RKO (cell line): ENCODE results near the gene SRPK2.
A peak's percentile ranks its signal among the peaks of the same experiment; 100 is the strongest.
"Not testable (repeated sequence)": the region's sequence is repeated elsewhere in the genome, so short reads cannot be mapped to it uniquely, and the experiment has no call there.

ENCODE experiments used
- DNase-seq: peaks from one replicate; pipeline ENCODE4 v3.0.0-alpha.2; 2016; ENCODE audit warnings: low spot score

Gene SRPK2

DNA sequence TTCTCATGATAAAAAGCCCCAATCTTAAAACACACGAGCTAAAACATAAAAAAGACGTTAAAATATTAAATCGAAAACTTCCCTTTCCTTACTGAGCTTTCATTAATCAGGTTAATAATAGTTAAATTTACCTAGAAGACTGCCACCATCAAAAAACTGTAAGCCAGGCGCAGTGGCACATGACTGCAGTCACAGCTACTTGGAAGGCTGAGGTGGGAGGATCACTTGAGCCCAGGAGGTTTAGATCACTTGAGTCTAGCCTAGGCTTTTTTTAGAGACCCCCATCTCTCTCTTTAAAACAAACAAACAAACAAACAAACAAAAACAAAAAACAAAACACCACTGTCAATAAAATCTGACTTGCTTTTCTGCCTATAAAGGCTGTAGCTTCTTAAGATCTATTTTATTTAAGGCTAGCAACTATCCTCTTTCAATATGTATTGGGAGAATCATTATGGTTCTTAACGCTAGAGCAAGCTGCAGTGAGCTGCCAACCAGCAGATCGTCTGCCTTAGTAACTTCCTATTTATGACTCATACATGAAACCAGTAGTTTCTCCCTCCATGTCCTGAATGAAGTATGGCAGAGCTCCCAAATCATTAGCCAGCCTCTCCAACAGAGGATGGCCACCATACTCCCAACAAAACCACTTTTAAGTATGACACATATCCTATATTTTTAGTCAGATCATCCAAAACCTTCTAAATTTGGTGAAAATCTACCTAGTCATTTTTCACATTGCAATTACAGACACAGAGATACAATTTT, 163.7 kb downstream of the SRPK2 start:
- DNase-seq, result peak; percentile 98

DNA sequence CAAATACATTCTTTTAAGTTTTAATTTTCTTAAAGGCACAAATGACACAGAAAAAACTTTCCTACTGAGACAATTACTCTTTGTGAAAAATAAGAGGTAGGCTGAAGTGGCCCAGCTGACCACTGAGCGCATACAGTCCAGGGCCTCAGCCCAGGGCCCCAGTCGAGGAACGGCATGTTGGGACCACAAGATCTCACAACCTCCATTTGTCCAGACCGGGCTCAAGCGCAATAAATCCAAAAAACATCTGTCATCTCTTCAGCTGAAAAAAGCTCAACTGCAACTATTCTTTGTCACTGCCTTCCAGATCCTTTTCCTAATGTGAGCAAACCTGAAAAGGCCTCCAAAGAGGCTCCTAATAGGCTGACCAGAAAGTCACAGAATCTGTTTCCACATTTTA, 165.8 kb downstream of the SRPK2 start:
- DNase-seq, result no peak

DNA sequence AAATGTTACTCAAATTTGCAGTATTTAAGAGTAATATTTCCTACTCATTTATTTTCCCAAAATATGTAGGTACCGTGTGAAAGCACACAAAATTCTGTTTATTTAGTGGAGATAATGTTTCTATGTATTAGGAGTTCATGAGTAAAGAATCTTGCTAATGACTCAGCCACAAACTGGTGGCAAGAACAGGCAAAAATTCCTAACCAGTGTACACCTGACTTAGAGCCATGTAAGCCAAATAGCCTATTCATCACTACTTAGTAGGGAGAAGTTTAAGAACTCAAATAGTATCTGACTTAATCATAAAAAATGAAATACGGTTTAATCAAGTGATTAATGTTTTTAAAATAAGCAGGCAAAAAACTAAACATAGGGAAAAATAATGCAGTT, 169.0 kb downstream of the SRPK2 start:
- peak; percentile 54 for DNase-seq

DNA sequence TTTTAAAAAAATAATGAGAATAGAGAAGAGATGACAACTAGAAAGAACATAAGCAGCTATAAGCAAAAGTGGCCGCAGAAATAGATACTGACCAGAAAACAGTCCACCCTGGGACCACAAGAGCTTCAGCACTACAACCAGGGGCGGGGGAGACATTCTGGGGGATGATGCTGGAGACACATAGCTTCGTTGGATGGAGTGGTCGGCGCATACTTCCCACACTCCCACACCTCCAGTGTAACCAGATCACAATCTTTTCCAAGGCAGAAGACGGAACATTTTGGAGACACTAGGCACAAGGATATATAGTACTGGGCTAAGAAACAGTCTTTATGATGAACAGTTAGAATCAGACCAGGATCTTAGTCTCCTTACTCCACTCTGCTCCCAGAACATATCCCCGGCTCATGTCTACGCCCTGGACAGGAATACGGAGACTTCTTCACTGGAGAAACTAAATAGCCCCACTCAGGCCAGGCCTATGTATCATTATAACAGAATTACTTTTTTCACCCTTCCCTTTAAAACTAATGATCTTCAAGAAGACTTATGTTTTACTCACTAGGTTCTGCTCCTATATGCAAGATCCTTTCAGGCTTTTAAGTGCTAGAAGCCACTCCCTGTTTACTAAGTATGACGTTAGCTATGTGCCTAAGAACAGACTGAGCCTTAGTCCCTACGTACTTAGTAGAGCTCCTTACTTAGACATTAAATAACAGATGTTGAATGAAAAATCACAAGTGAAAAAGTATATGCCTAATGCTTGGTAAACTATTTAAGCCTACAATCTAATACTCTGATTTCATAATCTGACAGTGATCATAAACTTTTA, 169.6 kb downstream of the SRPK2 start:
- no peak for DNase-seq

DNA sequence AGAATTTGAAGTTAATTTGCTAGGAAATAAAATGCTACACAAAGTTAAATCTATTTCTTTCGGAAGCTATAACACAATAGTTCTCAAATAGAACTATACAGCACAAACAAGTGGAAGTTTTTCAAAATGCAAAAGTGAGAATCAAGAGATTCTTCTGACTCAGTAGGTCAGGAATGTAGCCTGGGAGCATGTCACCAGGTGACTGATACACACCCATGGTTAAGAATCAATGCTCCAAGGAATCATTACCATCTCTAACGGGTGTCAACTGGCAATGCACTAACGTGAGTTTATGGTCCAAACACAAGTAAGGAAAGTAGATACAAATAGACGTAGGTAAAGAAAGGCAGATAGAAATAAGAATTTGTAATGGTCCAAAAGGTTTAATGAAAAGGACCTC, 170.5 kb downstream of the SRPK2 start:
- no peak for DNase-seq

DNA sequence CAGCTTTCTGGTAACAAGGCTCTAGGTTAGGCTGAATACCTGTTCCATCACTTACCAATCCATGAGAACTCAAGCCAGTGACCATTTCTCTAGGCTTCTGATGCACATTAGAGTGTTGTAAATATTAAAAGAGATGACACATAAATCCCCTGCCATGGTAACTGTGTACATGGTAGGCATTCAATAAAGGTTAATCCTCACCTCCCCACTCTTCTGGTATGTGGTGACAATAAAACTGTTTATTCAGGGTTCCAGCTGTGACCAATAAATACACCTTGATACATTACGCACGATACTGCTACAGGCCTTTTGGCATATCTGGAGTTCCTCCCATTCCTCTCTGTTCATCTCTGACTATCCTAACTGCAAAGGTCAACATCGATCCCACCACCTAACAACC, 171.9 kb downstream of the SRPK2 start:
- no peak for DNase-seq

DNA sequence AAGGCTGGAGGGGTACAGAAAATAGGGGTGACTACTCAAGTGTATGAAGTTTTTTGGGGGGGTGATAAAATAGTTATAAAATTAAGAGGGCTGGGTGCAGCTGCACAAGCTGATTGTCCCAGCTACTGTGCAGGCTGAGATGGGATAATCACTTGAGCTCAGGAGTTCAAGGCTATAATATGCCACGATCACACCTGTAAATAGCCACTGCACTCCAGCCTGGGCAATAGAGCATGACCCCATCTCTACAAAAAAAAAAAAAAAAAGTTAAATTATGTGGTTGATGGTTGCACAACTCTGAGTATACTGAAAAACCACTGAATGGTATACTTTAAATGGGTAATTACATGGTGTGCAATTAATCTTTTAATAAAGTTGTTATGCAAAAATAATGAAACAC, 172.9 kb downstream of the SRPK2 start:
- DNase-seq, result no peak

DNA sequence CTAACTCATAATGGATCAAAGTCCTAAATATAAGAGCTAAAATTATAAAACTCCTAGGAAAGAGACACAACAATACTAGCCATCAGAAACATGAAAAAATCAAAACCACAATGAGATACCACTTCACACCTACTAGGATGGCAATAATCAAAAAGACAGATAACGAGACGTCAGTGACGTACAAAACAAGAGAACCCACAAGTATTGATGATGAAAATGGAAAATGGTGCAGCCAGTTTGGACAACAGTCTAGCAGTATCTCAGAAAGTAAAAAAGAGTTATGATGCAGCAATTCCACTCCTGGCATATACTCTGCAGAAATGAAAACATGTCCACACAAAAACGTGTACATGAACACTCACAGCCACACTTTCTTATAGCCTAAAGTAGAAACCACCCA, 173.5 kb downstream of the SRPK2 start:
- DNase-seq, result no peak

DNA sequence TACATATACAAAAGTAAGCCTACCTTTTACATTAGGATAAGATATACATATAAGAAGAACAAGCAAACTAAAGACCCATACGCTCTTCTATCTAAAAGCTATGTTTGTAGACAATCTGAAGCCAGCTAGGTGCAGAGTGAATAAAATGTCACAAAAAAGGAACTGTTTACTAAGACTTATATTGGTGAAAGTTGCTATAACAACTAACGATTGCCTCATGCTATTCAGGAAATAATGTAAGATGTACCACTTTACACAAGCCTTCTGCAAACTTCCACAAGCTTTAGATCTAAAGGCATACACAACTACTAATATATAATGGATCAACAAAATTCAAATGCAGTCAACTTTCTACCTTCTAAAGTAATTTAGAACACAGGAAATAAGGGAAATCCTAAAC, 175.1 kb downstream of the SRPK2 start:
- no peak for DNase-seq

DNA sequence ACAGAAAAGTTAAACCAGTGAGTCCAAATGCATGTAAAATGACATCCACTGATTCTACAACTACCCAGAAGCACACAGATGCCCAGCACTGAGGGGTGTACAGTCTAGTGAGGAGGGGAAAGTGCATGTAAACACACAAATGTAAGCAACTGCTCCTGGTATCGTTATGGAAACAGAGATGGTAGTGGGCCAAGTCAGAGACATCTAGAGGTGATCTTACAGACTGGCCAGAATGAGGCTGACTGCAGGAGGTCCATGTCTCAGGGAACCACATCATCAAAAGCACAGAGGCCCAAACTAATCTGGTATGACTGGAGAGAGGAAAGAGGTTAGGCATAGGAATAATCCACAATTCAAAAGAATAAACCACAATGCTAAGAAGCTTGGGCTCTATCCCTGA, 176.5 kb downstream of the SRPK2 start:
- no peak for DNase-seq

DNA sequence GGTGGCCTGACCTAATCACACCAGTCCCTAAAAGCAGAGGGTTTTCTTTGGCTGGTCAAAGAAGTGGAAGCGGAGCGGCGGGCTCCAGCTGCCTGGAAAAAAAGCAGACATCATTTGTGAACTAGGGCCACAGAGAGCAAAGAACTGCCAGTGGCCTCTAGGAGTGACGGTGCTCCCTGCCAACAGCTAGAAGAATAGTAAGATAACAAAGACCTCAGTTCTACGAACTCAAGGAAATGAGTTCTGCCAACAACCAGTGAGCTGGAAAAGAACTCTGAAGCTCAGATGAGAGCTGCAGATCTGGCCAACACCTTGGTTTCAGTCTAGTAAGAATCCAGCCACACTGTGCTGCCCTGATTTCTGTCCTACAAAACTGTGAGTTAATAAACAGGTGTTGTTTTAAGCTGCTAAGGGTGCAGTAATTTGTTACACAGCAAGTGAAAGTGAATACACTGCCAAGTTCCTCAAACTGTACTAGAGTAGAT, 178.0 kb downstream of the SRPK2 start:
- no peak for DNase-seq

DNA sequence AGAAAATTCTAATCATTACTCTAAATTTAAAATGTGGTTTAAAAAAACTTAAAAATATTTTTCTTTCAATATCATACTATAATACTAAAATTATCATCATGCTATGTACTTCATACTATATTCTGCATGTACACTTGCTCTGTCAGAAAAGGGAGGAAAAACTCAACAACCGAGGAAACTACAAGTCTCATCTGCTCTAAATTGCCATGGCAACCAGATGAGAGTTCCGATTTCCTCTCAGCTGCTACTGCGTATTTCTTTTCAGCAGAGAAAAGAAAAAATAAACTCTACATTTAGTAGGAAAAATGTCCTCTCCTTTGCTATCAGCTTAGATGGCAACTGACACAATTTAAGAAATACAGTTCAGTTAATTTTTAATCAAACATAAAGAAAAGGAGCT, 178.9 kb downstream of the SRPK2 start:
- no peak for DNase-seq

DNA sequence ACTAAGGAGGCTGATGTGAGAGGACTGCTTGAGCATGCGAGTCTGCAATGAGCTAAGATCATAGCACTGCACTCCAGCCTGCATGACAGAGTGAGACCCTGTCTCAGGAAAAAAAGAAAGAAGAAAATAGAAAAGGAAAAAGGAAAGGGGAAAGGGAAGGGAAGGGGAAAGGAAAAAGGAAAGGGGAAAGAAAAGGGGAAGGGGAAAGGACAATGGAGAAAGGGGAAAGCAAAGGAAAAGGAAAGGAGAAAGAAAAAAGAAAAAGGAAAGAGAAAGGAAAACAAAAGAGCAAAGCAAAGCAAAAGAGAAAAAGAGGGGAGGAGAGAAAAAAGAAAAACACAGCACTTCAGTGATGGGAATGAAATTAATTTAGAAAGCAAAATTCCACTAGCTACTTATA, 179.3 kb downstream of the SRPK2 start:
- DNase-seq, result no peak

DNA sequence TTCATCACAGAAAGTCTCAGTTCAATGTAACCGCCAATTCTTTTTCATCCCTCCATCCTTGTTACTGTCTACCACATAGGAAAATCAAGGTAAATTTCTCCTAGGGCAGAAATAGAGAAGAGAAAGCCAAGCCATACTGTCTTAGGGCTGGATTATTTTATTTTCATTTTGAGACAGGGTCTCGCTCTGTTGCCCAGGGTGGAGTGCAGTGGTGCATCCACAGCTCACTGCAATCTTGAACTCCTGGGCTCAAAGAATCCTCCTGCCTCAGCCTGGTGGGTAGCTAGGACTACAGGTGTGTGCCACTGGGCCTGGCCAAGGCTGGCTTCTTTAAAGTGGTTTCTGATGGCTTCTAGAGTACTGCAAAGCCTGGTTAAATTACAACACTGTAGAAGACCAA, 181.7 kb downstream of the SRPK2 start:
- no peak for DNase-seq

DNA sequence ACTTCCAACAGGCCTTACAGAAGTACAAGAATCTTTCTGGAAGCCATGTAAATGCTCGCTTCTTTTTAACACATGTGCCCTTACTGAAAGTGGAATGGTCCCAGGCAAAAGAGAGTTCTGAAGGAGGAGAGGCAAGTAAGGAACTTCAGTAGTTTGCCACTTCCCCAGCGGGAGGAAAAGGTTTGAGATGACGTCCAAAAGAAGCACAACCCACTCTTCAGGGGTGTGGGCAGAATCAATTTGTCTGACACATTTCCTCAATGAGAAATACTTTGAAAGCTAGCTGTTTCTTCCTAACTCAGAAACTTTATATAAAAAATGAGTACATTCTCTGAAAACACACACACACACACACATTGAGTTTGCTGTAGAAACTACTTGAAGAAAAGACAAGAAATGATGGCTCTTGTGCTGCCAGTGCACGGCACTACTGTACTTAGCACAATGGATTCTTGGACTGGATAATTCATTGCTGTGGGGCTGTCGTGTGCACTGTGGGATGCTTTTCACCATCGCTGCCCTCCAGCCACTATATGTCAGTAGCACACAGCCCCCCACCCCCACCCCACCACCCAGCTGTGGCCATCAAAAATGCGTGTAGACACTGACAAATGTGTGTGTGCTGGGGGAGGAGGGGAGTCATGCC, 183.0 kb downstream of the SRPK2 start:
- no peak for DNase-seq

DNA sequence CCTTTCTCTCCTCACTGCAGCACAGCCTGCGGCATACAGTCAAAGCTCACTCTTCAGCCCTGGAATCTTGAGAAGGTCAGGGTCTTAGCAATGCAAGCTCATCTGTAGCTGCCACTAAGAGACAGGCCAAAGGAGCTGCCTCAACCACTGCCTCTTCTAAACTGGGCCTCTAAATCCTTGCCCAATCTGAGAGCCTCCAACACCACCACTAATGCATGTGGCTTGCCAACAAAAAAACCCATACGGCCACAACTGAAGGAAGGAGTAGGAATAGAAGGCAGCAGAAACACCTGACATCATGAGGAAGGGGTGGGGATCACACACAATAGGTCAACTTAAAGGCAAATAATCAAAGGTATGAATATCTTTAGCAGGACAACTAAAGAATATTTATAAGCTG, 183.8 kb downstream of the SRPK2 start:
- no peak for DNase-seq

DNA sequence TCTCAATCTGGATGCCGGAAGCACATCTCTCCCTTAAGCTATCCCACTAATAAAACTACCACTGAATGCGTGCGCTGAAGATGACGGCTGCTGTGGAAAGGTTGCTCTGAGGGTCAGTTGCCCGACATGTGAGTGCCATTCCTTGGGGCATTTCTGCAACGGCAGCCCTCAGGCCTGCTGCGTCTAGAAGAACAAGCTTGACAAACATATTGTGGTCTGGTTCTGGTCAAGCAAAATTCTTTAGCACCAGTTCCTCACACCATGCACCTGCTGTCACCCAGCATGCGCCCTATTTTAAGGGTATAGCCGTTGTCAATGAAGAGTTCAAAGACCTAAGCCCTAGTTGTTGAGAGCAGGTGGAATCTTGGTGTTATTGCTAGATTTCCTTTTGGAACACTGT, 184.2 kb downstream of the SRPK2 start:
- DNase-seq, result no peak

DNA sequence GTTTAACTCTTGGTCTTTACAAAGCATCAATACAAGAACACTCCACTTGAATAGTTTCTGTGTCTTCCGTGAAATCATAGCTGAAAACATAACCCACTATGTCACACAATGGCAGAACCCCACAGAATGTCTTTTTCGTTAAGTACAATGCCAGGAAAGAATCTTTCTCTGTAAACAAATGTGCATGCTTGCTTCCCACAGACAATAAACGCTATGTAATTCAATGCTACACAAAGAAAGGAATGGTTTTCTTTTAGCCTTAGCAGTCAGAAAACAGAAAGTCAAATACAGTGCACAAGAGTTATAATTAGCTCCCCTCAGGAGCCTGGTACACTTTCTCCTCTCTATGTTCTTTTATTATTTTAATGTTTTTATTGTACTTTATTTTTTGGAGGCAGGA, 186.1 kb downstream of the SRPK2 start:
- DNase-seq, result no peak

DNA sequence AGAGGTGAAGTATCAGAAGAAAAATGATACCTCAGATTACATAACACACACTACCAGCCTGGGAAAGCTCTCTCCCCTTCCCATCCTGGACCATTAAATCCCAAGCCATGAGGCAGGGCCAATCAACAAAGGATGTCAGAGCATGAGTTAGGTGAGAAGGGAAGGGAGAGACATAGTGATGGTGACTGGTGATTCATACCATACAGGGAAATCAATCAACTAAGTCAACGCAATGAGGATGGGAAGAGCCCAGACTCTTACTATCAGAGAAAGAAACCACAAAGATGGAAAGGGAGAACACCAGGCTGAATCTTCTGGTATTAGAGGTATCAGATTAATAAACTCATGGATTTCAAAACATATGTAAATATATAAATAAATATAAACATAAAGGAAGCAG, 189.3 kb downstream of the SRPK2 start:
- no peak for DNase-seq

DNA sequence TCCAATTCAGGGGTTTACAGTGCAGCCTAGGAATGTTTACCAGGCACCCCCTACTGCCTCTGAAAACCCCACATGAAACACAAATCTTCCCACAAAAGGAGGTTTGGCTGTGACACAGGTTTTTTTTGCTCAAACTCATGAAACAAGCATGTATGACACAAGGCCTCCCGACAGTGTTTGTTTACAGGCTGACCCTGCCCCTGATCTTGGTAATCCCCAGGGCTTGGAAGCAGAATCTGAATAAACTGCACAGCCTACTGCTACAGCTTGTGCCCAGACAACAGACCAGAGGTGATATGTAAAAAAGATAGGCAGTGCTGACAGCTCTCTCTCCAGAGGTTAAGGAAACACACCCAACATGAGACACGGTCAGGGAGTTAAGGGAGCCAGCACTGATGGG, 190.5 kb downstream of the SRPK2 start:
- DNase-seq, result no peak

DNA sequence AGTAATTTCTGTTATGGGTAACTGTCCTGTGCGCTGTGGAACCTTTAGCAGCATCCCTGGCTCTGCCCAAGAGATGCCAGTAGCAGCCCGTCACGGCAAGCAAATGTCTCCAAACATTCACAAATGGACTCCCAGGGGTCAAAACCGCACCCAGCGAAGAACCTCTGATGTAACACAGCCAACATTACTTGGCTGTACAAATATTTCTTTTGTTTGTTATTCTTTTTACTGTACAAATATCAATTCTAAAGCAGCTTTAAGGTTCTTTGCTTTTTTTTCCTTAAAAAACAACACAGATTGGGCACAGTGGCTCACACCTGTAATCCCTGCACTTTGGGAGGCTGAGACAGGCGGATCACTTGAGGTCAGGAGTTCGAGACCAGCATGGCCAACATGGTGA, 192.2 kb downstream of the SRPK2 start:
- DNase-seq, result no peak

DNA sequence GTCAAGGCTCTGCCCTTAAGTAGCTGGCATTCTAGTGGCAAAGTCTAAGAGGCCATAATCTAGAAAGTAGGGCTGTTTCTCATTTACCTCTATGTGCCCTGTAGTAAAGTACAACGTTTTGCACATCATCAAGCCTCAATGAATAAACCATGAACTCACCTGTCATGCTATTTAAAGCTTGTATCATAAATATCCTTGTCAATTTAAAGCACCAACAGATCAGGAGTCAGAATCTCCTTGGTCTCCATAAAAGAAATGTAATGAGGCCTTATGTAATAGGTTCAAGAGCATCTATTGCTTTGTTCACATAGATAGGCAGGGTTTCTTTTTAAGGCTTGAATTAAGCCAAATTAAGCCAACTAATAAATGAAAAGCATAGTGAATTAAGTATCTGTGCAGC, 192.8 kb downstream of the SRPK2 start:
- no peak for DNase-seq

DNA sequence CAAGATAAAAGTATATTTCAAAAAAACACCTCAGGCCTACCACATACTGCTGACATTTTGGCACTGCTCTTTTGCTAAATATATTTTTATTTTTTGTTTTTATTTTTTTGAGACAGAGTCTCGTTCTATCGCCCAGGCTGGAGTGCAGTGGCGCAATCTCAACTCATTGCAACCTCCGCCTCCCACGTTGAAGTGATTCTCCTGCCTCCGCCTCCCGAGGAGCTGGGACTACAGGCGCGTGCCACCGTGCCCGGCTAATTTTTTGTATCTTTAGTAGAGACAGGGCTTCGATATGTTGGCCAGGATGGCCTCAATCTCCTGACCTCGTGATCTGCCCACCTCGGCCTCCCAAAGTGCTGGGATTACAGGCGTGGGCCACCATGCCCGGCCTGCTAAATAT, 193.8 kb downstream of the SRPK2 start:
- not testable (repeated sequence) for DNase-seq
